ENCODE data around the gene KCNJ6.

Gene KCNJ6

GRCh38 chr21:37865156-37865555 lies 51.1 kb downstream of the KCNJ6 start:
- DNase-seq (ENCODE audit: low read depth in 2 of 2), result no peak

- no peak for DNase-seq (ENCODE audit: low read depth in 2 of 2)
Observed at GRCh38 chr21:37863842-37864241, 52.4 kb downstream of the KCNJ6 start.

GRCh38 chr21:37862536-37862935 lies 53.7 kb downstream of the KCNJ6 start:
- DNase-seq (ENCODE audit: low read depth in 2 of 2), result no peak

GRCh38 chr21:37861561-37861960 lies 54.7 kb downstream of the KCNJ6 start:
- DNase-seq (ENCODE audit: low read depth in 2 of 2), result no peak

- DNase-seq (ENCODE audit: low read depth in 2 of 2), result no peak
Observed at GRCh38 chr21:37860416-37860815, 55.8 kb downstream of the KCNJ6 start.

GRCh38 chr21:37855647-37856625 lies 60.3 kb downstream of the KCNJ6 start:
- no peak for DNase-seq (ENCODE audit: low read depth in 2 of 2)

GRCh38 chr21:37855271-37855646 lies 61.0 kb downstream of the KCNJ6 start:
- no peak for DNase-seq (ENCODE audit: low read depth in 2 of 2)

GRCh38 chr21:37849506-37850102 lies 66.7 kb downstream of the KCNJ6 start:
- DNase-seq (ENCODE audit: low read depth in 2 of 2), result no peak

- DNase-seq (ENCODE audit: low read depth in 2 of 2), result no peak
Observed at GRCh38 chr21:37848721-37849490, 67.4 kb downstream of the KCNJ6 start.

- no peak for DNase-seq (ENCODE audit: low read depth in 2 of 2)
Observed at GRCh38 chr21:37845535-37845934, 70.7 kb downstream of the KCNJ6 start.

- no peak for DNase-seq (ENCODE audit: low read depth in 2 of 2)
Observed at GRCh38 chr21:37843191-37843590, 73.1 kb downstream of the KCNJ6 start.

- DNase-seq (ENCODE audit: low read depth in 2 of 2), result no peak
Observed at GRCh38 chr21:37842163-37842919, 73.9 kb downstream of the KCNJ6 start.

- DNase-seq (ENCODE audit: low read depth in 2 of 2), result no peak
Observed at GRCh38 chr21:37837381-37837780, 78.9 kb downstream of the KCNJ6 start.

GRCh38 chr21:37835481-37835880 lies 80.8 kb downstream of the KCNJ6 start:
- DNase-seq (ENCODE audit: low read depth in 2 of 2), result no peak

- no peak for DNase-seq (ENCODE audit: low read depth in 2 of 2)
Observed at GRCh38 chr21:37833301-37833700, 83.0 kb downstream of the KCNJ6 start.

GRCh38 chr21:37829447-37829846 lies 86.8 kb downstream of the KCNJ6 start:
- no peak for DNase-seq (ENCODE audit: low read depth in 2 of 2)

GRCh38 chr21:37828991-37829390 lies 87.3 kb downstream of the KCNJ6 start:
- no peak for DNase-seq (ENCODE audit: low read depth in 2 of 2)

- no peak for DNase-seq (ENCODE audit: low read depth in 2 of 2)
Observed at GRCh38 chr21:37828556-37828955, 87.7 kb downstream of the KCNJ6 start.

- DNase-seq (ENCODE audit: low read depth in 2 of 2), result no peak
Observed at GRCh38 chr21:37827913-37828312, 88.3 kb downstream of the KCNJ6 start.

GRCh38 chr21:37821786-37822450 lies 94.3 kb downstream of the KCNJ6 start:
- no peak for DNase-seq (ENCODE audit: low read depth in 2 of 2)

- no peak for DNase-seq (ENCODE audit: low read depth in 2 of 2)
Observed at GRCh38 chr21:37821092-37821491, 95.2 kb downstream of the KCNJ6 start.
